Activated CD4-positive, alpha-beta T cell treated with anti-CD3 and anti-CD28 coated beads for 1 hour (primary cell): ENCODE data around the gene HDAC7.

Source experiments
- DNase-seq: peaks from one replicate; pipeline ENCODE4 v3.0.0-alpha.2; 2020

The HDAC7 gene

DNA sequence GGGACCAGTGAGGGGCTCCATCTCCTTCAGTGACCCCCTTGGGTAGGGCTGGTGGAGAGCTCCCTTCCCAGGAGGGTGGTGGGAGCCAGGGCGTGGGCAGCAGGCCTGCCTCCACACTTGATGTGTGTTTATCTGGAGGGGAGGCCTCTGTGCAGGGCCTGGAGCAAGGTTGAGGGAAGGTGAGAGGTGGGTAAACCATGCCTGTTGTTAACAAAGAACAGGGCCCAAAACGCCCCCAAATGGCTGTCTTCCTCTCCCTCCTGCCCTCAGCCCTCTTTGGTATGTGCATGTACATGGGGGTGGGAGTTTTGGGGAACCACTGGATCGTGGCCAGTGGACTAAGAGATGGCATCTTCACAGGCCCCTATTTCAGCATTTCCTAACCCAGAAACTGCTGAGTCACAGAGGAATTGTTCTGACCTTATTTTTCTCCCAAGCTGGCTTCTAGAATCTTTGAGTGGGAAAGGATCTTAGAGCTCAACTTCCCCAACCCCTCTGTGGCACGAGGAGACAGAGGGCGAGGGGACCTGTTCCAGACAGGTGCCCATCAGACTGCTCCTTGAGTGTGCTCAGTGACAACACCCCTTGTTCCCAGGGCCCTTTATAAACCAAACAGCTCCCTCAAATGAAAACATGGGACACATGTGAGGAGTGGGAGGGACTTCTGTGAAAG lies 43.1 kb downstream of the HDAC7 start:
- DNase-seq: no peak

DNA sequence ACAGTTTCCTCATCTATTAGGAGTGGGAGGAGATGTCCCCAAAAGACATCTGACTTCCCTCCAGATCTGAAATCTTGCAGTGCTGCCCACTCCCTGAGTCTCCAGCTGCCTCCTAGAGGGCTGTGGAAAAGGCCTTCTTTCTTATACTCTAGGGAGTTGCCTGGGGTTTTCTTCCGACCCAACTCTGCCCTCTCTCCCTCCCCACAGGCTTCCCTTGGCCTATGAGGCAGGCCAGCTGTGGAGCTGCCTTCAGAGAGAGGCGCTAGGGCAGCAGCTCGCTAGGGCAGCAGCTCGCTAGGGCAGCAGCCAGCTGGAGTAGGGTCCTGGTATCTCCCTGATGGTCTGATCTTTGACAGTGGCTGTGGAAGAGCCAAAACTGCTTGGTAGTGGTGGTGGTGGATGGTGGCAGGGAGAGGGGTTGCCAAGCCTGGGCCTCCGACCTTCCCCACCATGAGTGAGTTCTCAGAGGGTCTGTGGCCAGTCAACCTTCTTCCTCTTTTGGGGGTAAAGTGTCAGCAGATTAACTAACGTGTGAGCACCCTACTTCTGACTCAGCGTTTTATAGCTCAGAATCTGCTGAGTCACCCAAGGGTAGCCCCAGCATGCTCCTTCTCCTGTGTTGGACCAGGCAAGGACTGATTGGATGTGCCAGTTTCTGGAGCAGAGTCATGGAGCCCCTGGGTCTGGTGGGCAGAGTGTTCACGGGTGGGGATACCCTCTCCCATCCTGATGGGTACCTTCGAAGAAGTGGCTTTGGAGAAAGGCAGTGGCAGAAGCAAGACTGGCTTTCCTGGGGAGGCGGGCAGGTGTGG lies 44.4 kb downstream of the HDAC7 start:
- no peak for DNase-seq

DNA sequence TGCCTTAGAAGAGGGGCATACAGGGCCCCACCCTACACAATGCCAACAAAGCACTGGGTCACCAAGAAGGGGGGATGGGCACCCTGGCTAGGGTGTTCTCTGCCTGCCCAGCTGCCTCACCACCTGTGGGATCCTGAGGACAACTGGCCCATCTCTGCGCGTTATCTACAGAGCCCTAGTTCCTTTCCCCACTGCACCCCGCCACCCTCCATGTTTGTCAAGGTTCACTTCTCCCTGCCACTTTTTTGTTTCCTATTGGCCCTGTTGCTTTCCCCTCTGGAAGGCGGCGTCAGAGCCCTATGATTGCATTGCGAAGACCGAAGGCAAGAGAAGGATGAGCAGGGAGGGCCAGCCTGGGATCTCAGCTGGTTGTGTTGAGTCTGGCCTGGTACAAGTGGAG lies 45.0 kb downstream of the HDAC7 start:
- DNase-seq: no peak

DNA sequence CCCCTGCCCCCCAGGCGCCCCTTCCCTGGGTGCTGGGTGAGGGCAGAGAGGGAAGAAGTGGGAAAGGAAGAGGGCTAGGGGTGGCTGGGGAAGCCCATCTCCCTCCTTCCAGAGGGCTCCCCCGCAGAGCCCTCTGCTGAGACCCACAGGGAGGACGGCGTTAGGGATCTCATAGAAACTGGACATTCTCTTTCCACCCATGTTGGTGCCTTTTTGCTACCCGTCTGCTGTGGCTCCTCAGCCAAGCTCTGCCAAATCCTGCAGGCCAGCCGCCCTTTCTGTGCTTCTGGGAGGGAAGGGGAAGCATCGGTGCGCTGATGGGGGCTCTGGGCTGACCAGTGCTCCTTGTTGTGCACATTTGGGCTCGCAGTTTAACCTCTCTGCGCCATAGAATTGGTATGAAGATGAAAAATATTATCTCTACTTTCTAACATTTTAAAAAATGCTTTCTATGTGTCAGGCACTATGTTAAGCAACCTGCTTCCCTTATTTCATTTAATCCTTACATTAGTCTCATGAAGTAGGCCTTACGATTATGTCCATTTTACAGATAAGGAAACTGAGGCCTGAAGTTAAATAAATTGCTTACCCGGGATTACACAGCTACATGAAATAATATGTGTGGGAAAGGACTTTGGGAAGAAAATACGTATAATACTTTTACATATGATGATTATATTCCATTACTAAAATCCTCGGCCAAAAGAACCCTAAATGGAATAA lies 45.7 kb downstream of the HDAC7 start:
- DNase-seq: no peak

DNA sequence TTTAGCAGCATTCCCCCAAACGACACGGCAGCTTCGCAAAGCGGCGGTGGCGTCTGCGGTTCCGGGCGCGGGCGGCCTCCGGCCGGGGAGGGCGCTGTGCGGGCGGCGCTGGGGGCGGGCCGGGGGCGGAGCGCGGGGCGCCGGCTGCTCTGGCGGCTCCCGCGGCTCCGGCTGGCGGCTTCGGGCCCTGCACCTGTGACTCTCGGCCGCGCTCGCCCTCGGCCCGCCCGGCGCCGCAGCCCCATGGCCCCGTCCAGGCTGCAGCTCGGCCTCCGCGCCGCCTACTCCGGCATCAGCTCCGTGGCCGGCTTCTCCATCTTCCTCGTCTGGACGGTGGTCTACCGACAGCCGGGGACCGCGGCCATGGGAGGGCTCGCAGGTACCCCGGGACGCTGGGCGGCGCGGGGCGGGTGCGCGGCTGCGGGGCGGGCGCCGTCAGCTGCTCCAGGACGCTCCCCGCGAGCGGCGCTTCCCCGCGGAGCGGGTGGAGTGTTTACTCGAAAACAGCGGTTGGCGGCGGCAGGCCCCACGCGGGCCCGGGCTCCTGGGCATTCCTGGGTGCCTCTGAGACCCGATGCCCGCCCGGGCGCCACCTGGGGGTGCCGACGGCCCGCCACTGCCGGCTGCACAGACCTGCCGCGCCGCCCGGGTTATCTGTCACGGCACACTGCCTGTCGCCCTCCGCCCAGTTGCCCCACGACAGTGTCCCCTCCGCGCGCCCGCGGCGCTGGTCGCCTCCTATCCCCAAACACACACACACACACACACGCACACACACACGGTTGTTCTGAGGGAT lies 46.4 kb downstream of the HDAC7 start, which contains the start of gene SLC48A1:
TSS of gene SLC48A1 (plus strand) at position 177 of the 796 bp plus-strand sequence. CDS start at position 244, 67 bp downstream.
- peak; percentile 62 for DNase-seq

DNA sequence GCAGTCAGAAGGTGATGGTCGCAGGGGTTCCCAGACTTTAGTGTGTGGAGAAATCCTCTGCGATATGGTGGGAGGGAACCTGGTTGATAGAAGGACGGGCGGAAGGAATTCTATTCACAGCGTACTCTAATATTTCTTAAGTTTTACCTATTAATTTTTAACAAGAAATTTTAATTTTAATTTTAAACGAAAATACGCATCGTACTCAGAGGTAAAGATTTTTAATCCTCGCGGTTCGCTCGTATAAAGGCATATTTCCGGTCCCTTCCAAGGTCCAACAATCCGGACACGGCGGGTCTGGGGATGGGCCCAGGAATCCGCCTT lies 47.0 kb downstream of the HDAC7 start:
- no peak for DNase-seq

DNA sequence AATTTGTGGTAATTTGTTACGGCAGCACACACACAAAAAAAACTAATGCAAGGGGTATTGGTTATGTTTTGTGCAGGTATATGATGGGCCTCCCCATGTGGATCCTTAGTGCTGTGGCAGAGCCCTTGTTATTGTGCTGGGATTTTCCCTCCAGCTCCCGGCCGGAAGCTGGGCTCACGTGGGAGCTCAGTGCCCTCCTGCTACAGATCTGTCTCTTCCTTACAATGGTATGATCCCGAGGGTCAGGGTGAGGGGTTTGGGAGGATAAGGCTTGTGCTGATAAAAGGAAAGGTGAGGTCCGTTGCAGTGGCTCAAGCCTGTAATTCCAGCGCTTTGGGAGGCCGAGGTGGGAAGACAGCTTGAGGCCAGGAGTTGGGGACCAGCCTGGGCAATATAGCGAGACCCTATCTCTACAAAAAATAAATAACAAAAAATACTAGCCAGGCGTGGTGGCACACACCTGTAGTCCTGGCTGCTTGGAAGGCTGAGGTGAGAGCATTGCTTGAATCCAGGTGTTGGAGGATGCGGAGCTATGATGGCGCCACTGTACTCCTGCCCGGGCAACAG lies 47.5 kb downstream of the HDAC7 start:
- no peak for DNase-seq

DNA sequence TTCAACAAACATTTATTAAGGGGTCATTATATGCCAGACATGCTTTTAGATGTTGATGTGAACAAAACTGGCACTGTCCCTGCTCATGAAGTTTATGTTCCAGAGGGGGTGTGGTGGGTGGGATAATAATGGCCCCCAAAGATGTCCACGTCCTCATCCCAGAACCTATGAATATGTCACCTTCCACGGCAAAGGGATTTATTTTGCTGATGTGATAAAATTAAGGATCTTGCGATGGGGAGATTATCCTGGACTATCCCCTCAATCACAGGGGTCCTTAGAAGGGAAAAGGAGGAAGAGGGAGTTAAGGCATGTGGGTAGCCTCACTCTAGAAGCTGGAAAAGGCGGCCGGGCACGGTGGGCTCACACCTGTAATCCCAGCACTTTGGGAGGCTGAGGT lies 48.4 kb downstream of the HDAC7 start:
- no peak for DNase-seq

DNA sequence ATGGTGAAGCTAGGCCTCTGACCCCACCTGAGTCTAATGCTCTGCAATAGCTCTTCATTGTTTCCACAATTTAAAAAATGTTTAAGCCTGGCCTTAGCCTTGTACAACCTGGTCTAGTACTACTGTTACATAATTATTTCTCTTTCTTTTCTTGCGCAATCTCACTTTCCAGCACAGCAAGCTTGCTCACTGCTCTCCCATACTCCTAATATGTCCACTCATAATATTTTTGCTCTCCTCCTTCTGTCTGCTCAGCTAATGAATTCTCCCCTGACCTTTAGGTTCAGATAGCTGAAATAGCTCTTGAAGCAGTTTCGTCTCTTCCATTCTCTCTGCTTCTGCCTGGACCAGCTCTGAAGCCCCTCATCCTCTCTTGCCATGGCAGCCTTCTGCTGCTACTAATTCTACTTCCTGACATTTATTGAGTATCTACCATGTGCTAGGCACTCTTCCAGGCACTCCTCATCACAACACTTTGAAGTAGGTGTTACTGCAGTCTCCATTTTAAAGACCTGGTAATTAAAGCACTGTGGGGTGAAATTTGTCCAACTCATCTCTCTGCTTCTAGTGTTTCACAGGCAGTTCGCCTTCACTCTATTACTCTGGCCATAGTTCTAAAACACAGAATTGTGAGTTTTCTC lies 49.5 kb downstream of the HDAC7 start:
- no peak for DNase-seq

DNA sequence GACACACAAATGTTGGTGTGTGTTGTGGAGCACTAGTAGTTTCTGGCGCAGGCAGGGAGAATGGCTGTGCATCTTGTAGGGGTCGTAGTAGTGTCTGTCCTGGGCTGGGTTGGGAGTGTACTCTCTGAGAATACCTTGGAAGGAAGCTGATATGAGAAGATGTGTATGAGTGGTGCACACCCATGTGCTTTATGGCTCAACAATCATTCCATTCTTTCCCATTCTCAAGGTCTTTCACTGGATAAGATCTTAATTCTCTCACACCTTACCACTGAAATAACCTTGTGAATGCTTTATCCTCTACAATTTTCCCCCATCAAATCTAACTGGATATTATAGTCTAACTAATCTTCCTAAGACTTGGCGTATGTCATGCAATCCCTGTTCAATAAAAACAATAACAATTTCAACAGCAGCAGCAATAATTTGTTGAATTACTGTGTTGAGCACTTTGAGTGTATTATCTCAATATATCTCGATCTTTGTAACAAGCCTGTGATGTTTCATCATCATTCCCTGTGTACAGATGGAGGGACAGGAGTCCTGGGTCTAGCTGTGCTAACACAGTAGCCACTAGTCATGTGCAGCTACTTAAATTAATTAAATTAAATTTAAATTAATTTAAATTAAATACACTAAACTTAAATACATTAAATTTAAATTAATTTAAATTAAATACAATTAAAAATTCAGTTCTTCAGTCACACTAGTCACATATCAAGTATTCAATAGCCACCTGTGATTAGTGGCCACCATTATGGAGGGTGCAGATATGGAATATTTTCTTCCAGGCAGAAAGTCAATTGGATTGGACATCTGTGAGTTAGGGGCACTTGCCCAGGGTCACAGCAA lies 50.2 kb downstream of the HDAC7 start:
- no peak for DNase-seq

DNA sequence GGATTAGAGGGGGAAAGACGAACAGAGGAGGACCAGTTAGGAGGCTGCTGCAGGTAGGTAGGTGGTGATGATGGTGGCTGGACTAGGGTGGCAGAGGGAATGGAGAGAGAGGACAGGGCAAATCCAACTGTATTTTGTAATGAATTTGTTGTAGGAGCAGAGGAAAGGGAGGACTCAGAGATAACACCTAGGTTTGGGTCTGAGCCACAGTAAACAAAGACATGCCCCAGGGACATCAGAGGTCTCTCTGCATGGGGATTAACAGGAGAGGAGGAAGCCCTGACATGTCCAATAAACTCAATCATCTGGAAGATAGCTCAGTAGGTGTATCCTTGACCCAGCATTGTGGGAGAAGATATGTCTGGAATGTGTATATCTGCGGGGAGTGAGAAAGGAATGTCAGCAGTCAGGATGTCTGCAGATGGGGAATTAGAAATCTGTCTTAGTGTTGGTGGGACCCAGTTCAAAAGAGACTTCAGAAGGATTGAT lies 51.3 kb downstream of the HDAC7 start:
- no peak for DNase-seq

DNA sequence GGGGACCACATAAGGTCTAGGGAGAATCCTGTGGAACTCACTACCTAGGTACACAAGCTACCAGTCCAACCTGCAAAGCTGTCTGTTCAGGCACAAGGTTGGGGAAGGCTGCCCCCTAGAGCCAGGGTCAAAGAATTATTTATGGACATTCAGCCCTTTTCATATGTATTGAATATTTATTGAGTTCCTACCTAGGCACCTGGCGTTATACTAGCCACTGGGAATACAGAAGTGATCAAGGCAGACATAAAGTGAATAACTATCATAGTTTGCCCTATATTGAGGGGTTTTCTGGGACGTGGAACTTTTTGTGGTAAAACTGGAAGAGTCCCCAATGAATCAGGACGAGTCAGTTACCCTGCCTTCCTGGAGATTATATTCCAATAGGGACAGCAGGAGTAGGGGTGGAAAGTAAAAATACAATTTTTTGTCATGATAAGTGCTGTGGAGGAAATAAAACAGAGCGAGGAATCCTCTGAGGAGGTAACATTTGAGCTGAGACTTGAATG lies 52.4 kb downstream of the HDAC7 start:
- DNase-seq: peak; percentile 52

DNA sequence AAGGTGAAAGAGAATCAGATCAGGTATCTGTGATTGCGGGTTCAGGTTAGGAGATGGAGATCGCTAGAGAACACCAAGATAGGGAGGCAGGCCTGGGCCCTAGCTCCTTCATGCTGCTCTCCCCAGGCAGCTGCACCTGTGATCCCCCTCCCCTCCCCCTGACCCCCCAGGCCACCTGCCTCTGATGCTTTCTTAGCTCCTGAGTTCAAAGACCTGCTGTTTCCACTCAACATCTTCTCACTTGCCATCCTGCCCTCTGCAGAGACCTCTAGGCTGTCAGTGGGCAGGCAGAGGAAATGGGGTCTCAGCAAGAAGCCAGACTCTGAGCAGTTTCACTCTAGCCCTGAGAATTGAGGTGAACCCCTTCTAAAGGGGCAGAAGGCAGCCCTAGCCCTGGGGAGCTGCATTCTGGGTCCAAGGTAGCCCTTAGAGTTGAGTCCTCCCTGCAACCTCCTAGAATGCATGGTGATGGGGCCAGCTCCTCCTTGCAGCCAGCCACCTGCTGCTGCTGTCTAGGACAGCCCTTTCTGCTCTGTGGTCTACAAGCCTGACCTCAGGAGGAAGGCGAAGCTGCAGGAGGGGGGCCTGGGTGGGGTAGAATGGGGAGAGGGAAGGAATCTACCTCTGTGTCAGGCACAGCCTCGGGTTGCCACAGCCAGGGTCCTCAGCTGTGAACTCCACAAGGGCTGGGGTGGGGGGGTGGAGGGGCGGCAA lies 53.0 kb downstream of the HDAC7 start:
- DNase-seq: no peak

DNA sequence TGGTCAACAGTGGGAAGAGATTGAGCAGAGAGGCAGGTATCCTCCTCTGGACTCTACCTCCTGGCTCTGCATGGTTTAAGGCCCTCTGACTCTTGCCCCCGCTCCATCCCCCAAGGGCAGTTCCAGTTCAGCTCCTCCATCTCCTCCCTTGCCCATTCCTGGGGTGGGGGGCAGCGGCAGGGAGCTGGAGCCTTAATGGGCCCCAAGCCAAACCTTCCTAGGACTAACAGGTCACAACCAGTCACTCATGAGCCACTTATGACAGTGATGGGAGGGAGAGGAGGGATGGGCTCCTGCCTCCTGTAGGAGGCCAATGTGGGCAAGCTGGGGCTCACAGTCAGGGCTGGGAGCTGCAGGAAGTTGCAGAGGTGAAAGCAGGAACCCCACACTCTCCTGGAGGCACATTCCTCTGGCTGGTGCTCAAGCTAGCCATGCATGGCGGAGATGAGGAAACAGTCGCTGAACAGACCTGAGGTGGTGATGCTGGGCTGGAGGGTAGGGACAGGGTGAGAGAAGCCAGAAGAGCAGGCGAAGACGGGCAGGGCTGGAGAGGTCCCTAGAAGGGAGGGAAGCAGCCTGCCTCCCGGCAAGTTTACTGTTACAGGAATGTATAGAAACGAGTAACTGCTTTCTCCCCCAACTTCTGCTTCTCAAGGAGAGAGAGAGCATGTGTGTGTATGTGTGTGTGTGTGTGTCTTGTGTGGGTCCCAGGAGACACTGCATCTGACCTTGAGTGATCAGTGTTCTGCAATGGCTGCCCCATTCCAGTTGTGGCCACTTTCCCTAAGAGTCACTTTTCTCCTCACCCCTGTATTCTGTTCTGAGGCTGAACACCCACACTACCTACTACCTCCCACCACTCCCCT lies 56.0 kb downstream of the HDAC7 start:
- DNase-seq: no peak

DNA sequence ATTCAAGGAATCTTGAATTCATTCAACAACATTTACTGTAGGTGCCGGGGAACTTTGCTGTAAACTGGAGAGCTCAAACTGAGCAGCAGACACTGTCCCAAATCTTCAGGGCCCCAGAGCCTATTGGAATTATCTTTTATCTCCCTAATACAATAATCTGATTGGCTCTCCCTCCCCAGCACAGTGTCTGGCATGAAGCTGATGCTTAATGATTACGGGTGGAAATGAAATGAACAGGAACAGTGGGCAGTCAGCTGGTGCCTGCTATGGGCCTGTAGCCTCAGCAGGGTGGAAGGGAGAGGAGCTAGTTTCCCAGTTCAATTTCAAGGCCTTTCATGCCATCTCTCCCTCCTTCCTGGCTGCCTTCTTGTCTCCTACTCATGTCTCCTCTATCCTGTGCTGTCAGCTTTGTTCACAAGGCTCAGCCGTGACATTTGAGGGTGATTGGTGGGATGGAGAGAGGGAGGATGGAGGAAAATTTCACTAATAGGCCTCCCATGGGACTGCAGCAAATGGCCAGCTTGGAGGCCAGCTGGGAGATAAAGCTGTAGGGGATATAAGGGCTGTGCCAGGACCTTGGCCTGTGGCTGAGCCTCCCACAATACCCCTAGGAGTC lies 56.7 kb downstream of the HDAC7 start:
- no peak for DNase-seq

DNA sequence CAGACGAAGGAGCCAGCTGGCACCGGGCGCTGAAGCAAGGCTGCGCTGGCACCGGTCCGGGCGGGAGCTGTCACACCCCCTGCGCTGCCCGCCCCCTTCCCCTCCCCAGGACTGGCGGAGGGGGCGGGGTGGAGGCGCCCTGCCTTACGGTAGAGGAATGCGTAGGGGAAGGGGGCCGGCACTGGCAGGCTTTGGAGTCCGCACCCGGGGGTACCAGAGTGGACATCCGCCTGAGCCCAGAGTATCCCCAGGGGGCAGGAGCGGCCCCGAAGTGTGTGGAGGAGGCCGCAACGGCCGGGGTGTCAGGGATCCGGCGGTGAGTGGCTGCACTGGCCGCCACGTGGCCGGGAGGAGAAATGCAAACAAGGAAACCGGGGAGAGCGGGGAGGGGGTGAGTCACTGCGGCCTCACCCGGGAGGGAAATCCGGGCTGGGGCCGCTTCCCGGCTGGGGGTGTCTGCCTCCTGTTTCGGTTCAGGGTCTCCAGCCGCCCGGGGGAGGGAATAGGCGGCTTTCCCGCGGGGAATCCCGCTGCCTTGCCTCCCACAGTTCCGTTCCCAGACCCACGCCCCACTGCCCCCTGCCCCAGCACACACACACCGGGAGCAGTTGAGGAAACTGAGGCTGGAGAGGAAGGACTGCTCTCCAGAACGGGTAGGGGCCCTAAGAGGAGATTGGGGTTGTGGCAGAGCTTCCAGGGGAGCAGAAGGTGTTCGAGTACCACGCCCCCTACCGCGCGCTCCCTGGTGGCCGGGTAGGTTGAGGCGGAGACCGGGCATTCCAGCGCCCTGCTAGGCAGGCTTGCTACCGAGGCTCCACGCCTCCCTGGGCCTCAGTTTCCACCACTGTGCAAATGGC lies 60.6 kb downstream of the HDAC7 start, which contains the start of gene RAPGEF3:
TSS of gene RAPGEF3 (minus strand) at position 47 of the 857 bp plus-strand sequence. CDS start 324 bp downstream, outside the sequence.
- DNase-seq: peak; percentile 54

DNA sequence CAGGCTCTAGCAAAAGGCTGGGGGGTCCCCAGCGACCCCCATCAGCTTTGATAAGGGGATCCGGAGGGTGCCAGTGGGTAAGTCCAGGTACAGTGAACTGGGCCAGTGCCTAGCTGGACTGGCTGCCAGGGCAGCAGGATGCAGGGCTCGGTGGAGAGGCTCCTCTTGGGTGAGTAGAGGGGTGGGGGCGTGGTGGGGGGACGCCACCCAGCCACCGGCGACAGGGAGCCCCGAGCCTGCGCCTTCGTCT lies 61.2 kb downstream of the HDAC7 start:
- no peak for DNase-seq
